EH (cell line): Measurements from ENCODE around the gene DEPP1.

Source experiments
- DNase-seq: peaks from one replicate; pipeline ENCODE4 v3.0.0-alpha.2; 2015; ENCODE audit warnings: low read depth

DEPP1 gene

GRCh38 chr10:44966816-44967509 is 11.6 kb downstream of the DEPP1 start:
- no peak for DNase-seq

GRCh38 chr10:44966129-44966815 is 12.3 kb downstream of the DEPP1 start:
- DNase-seq: peak; percentile 38

GRCh38 chr10:44965651-44966097 is 12.9 kb downstream of the DEPP1 start:
- DNase-seq: no peak

- DNase-seq: no peak
Measured at GRCh38 chr10:44965104-44965503, 13.5 kb downstream of the DEPP1 start.

- peak; percentile 55 for DNase-seq
Measured at GRCh38 chr10:44963772-44964633, 14.6 kb downstream of the DEPP1 start.

- DNase-seq: no peak
Measured at GRCh38 chr10:44962870-44963738, 15.5 kb downstream of the DEPP1 start.

- no peak for DNase-seq
Measured at GRCh38 chr10:44961931-44962750, 16.5 kb downstream of the DEPP1 start.

- no peak for DNase-seq
Measured at GRCh38 chr10:44961230-44961571, 17.4 kb downstream of the DEPP1 start.

- DNase-seq: no peak
Measured at GRCh38 chr10:44960482-44961229, 18.0 kb downstream of the DEPP1 start.

- DNase-seq: no peak
Measured at GRCh38 chr10:44960088-44960460, 18.5 kb downstream of the DEPP1 start.

- DNase-seq: peak; percentile 87
Measured at GRCh38 chr10:44959247-44960087, 19.1 kb downstream of the DEPP1 start, which contains the start of gene RASSF4. RASSF4 (plus strand) TSS chr10:44959802; CDS start chr10:44970203, 10,401 bp downstream.

- DNase-seq: no peak
Measured at GRCh38 chr10:44958898-44959246, 19.7 kb downstream of the DEPP1 start.

GRCh38 chr10:44958196-44958897 is 20.3 kb downstream of the DEPP1 start:
- DNase-seq: peak; percentile 77

- DNase-seq: no peak
Measured at GRCh38 chr10:44956717-44957706, 21.6 kb downstream of the DEPP1 start.

- DNase-seq: no peak
Measured at GRCh38 chr10:44956226-44956625, 22.4 kb downstream of the DEPP1 start.

- no peak for DNase-seq
Measured at GRCh38 chr10:44955413-44956070, 23.1 kb downstream of the DEPP1 start.

- no peak for DNase-seq
Measured at GRCh38 chr10:44954962-44955361, 23.6 kb downstream of the DEPP1 start.
